HCT116 (cell line): ENCODE data around the gene USP7. TPM values are rescaled to one million over a fixed set of nuclear protein-coding genes. Genes with fewer than 3 reads are reported as not detected.
A peak's percentile ranks its signal among the peaks of the same experiment; 100 is the strongest.

Source experiments
- ATAC-seq: fragments of 200-7000 bp; cut with Tn5 transposase; 2 replicates; pipeline ENCODE4 v1.9.1; 2020; ENCODE audit warnings: mild to moderate bottlenecking, moderate library complexity
- BruUV-seq: library from RNA; stranded (reverse); fragments of 400-500 nt; replicated peaks from 2 replicates; lab custom pipeline; 2021; lab: Mats Ljungman, UMichigan
- CTCF ChIA-PET: fragments of 300-600 bp; sonication (Branson Sonifier 250); formaldehyde crosslinking; loops from one replicate; lab custom pipeline; 2021; ENCODE audit warnings: antibody characterized with exemption; lab: Charles Lee
- POLR2A ChIA-PET: fragments of 300-600, 350-600 bp; sonication (Branson Sonifier 250); formaldehyde crosslinking; loops from one replicate; lab custom pipeline; 2021; ENCODE audit warnings: antibody characterized with exemption; lab: Charles Lee
- RAD21 ChIA-PET, 2 experiments: fragments of 300-600 bp; sonication (Branson Sonifier 250); formaldehyde crosslinking; loops; one replicate each; lab custom pipeline; 2023; ENCODE audit warnings: low total read pairs in 2 of 2; ENCODE audit not compliant: uncharacterized antibody in 2 of 2, unreplicated experiment in 2 of 2, low non-redundant PET in 1 of 2; lab: Charles Lee
- DNase-seq: peaks from one replicate; pipeline ENCODE4 v3.0.0-alpha.2; 2010; ENCODE audit warnings: low read depth, low spot score
- H2AFZ ChIP-seq: fragments of 200-600 bp; shearing (Covaris generic), sonication (generic); 2 replicates; pipeline ENCODE4 v1.6.1; 2017; ENCODE audit warnings: low read depth, mixed run types, mixed read lengths, antibody characterized with exemption, low read length; ENCODE audit not compliant: poor library complexity, severe bottlenecking
- H3K27ac ChIP-seq: 2 replicates; pipeline ENCODE4 v1.5.1; 2012; ENCODE audit warnings: low read depth, low read length
- H3K27me3 ChIP-seq: fragments of 200-600 bp; sonication (generic); 2 replicates; pipeline ENCODE4 v1.6.1; 2016; ENCODE audit warnings: mixed run types, low read length, mixed read lengths; ENCODE audit not compliant: insufficient read depth
- H3K36me3 ChIP-seq, 2 experiments: fragments of 200-500 bp in 1 of 2; fragments of 200-600 bp in 1 of 2; sonication (Bioruptor generic) in 1 of 2; sonication (generic) in 1 of 2; 2 replicates each; pipeline versions ENCODE4 v1.5.1 to v1.6.1; 2014 to 2016; ENCODE audit warnings: low read length in 2 of 2, inconsistent platforms in 1 of 2, mixed read lengths in 1 of 2, mixed run types in 1 of 2; ENCODE audit not compliant: insufficient read depth in 2 of 2, control insufficient read depth in 1 of 2
- H3K4me1 ChIP-seq, 2 experiments: fragments of 200-600 bp in 1 of 2; sonication (generic) in 1 of 2; 2 replicates each; pipeline versions ENCODE4 v1.5.1 to v1.6.1; 2012 to 2017; ENCODE audit warnings: low read length in 2 of 2, inconsistent platforms in 1 of 2, mild to moderate bottlenecking in 1 of 2, mixed read lengths in 1 of 2, mixed run types in 1 of 2, moderate library complexity in 1 of 2; ENCODE audit not compliant: insufficient read depth in 2 of 2, control insufficient read depth in 1 of 2
- H3K4me2 ChIP-seq: fragments of 200-600 bp; sonication (generic); 2 replicates; pipeline ENCODE4 v1.6.1; 2017; ENCODE audit warnings: mixed run types, low read length, mixed read lengths
- H3K4me3 ChIP-seq, 2 experiments: fragments of 200-600 bp in 1 of 2; sonication (generic) in 1 of 2; replicated peaks in 1 of 2; 2 replicates each; pipeline ENCODE4 v1.5.1; 2011 to 2016; ENCODE audit warnings: low read length in 2 of 2, control low read depth in 1 of 2, low read depth in 1 of 2, mild to moderate bottlenecking in 1 of 2, mixed read lengths in 1 of 2, mixed run types in 1 of 2
- H3K79me2 ChIP-seq: fragments of 200-600 bp; sonication (generic); 2 replicates; pipeline ENCODE4 v1.6.1; 2017; ENCODE audit warnings: mild to moderate bottlenecking, mixed run types, low read length, moderate library complexity, mixed read lengths; ENCODE audit not compliant: insufficient read depth
- H3K9ac ChIP-seq: fragments of 200-600 bp; sonication (generic); 2 replicates; pipeline ENCODE4 v1.6.1; 2016; ENCODE audit warnings: low read length, mixed read lengths
- H3K9me2 ChIP-seq: fragments of 200-600 bp; sonication (generic), shearing (Covaris generic); 2 replicates; pipeline ENCODE4 v1.6.1; 2017; ENCODE audit warnings: mixed run types, mild to moderate bottlenecking, moderate library complexity; ENCODE audit not compliant: insufficient read depth
- H3K9me3 ChIP-seq, 2 experiments: fragments of 200-500 bp in 1 of 2; fragments of 200-600 bp in 1 of 2; sonication (Bioruptor generic) in 1 of 2; sonication (generic) in 1 of 2; 2 replicates each; pipeline ENCODE4 v1.6.1; 2014 to 2017; ENCODE audit warnings: low read length in 2 of 2, mixed read lengths in 2 of 2, inconsistent platforms in 1 of 2, low read depth in 1 of 2, mild to moderate bottlenecking in 1 of 2, mixed run types in 1 of 2, moderate library complexity in 1 of 2; ENCODE audit not compliant: control insufficient read depth in 1 of 2, insufficient read depth in 1 of 2
- H4K20me1 ChIP-seq: fragments of 200-600 bp; sonication (generic), shearing (Covaris generic); 2 replicates; pipeline ENCODE4 v1.6.1; 2017; ENCODE audit warnings: mixed run types, mild to moderate bottlenecking, moderate library complexity; ENCODE audit not compliant: insufficient read depth
- ATF3 ChIP-seq: IDR thresholded peaks from 2 replicates; pipeline ENCODE4 v1.6.1; 2012
- EZH2phosphoT487 ChIP-seq: fragments of 200-600 bp; IDR thresholded peaks from 2 replicates; pipeline ENCODE4 v1.6.1; 2018; ENCODE audit warnings: antibody characterized with exemption, borderline replicate concordance
- MAX ChIP-seq: IDR thresholded peaks from 2 replicates; pipeline ENCODE4 v1.6.1; 2012
- POLR2AphosphoS5 ChIP-seq: IDR thresholded peaks from 2 replicates; pipeline ENCODE4 v1.6.1; 2011; ENCODE audit warnings: mild to moderate bottlenecking, low read depth, low read length, moderate library complexity
- YY1 ChIP-seq: IDR thresholded peaks from 2 replicates; pipeline ENCODE4 v1.6.1; 2011; ENCODE audit warnings: low read length, low read depth, moderate library complexity, mild to moderate bottlenecking; ENCODE audit not compliant: insufficient replicate concordance; ENCODE audit errors: extremely low read depth
- ZBTB33 ChIP-seq: IDR thresholded peaks from 2 replicates; pipeline ENCODE4 v1.6.1; 2011; ENCODE audit warnings: mild to moderate bottlenecking, low read length, moderate library complexity; ENCODE audit not compliant: insufficient replicate concordance; ENCODE audit errors: extremely low read depth
- ZNF274 ChIP-seq: fragments of 200-500 bp; sonication (Bioruptor generic); IDR thresholded peaks from 2 replicates; pipeline ENCODE4 v1.6.1; 2014; ENCODE audit warnings: mild to moderate bottlenecking, low read depth, low read length, inconsistent platforms
- intact Hi-C: fragments of 100-400 bp; cut with micrococcal nuclease; formaldehyde crosslinking; loops from 2 replicates; pipeline ENCODE4 v1.10.0; 2022
- total RNA-seq: library from RNA; stranded (reverse); gene quantifications from one replicate; pipeline ENCODE4 v1.2.1, GENCODE V29; 2021; ENCODE audit not compliant: unreplicated experiment

Gene USP7
- total RNA-seq, 1 experiment from 2014 or later = 154 TPM

- no peak for ATAC-seq
- H3K9me2 ChIP-seq = no peaks in the 10 kb centered on the region
- H3K9ac ChIP-seq = peak overlapping the region; percentile 88
- H3K4me3 ChIP-seq = peak overlapping the region; percentile 87 to 89
- CTCF ChIA-PET = no interaction called here
- no peaks in the 10 kb centered on the region for H3K9me3 ChIP-seq
- H3K4me1 ChIP-seq = peaks cover 26 to 70% of the 10 kb centered on the region in 2 experiments; a peak in 3 of 4 replicates
- no peaks in the 10 kb centered on the region for H3K36me3 ChIP-seq
- H4K20me1 ChIP-seq = peaks cover 39% of the 10 kb centered on the region; the same call in 1 of the 2 replicates
- BruUV-seq = no TSS peak
- TF ChIP-seq ATF3 (no peak), ZBTB33 (no peak), POLR2AphosphoS5 (no peak), MAX (peak; percentile 43), EZH2phosphoT487 (no peak), YY1 (no peak), ZNF274 (no peak)
- H3K4me2 ChIP-seq = peak overlapping the region; percentile 99
- H3K79me2 ChIP-seq = peaks cover 56% of the 10 kb centered on the region
- no peak for DNase-seq
- H3K27me3 ChIP-seq = no peaks in the 10 kb centered on the region
- intact Hi-C loops = no loop called here
- RAD21 ChIA-PET = no interaction called here
- peak overlapping the region; percentile 69 for H3K27ac ChIP-seq
- no peak overlapping the region for H2AFZ ChIP-seq
- POLR2A ChIA-PET = no interaction called here
Observed at GRCh38 chr16:8962393-8963009, 1.2 kb downstream of the USP7 start.
